Sigmoid colon (tissue), 4 donors: ENCODE results near the gene VIPR2.

Source experiments
- CTCF ChIP-seq, 4 experiments: fragments of 450-650 bp in 3 of 4; fragments of 200-600 bp in 1 of 4; IDR thresholded peaks; one replicate each; pipeline ENCODE4 v1.5.1; 2016 to 2019; ENCODE audit warnings: antibody characterized with exemption in 4 of 4, mild to moderate bottlenecking in 3 of 4, moderate library complexity in 2 of 4
- EP300 ChIP-seq, 4 donors: sonication (generic); formaldehyde crosslinking; IDR thresholded peaks; one replicate each; pipeline ENCODE4 v1.6.1; 2017; ENCODE audit warnings: antibody characterized with exemption in 4 of 4
- POLR2A ChIP-seq, 2 donors: fragments of 450-650 bp; IDR thresholded peaks; one replicate each; pipeline ENCODE4 v1.6.1; 2016; ENCODE audit warnings: antibody characterized with exemption in 2 of 2, mild to moderate bottlenecking in 2 of 2, moderate library complexity in 2 of 2
- POLR2AphosphoS5 ChIP-seq, 4 donors: sonication (generic); formaldehyde crosslinking; IDR thresholded peaks; one replicate each; pipeline ENCODE4 v1.6.1; 2017; ENCODE audit warnings: antibody characterized with exemption in 4 of 4

GRCh38 chr7:159149488-159149887 lies 4.8 kb upstream of the VIPR2 start:
- TF ChIP-seq CTCF (IDR thresholded peaks at IDR 0.05) (no peak), POLR2AphosphoS5 (IDR thresholded peaks at IDR 0.05) (no peak), POLR2A (IDR thresholded peaks at IDR 0.05) (no peak), EP300 (IDR thresholded peaks at IDR 0.05) (no peak)
